GM21529 (cell line): Measurements from ENCODE around the gene PCDHA1.

Experiments used
- ATAC-seq: cut with Tn5 transposase; IDR thresholded peaks from one replicate; pipeline ENCODE4 v1.9.1; 2021; ENCODE audit not compliant: unreplicated experiment

Gene PCDHA1

GRCh38 chr5:141040093-141040770 is 254.3 kb downstream of the PCDHA1 start:
- ATAC-seq: no peak

GRCh38 chr5:141040771-141041426 is 255.0 kb downstream of the PCDHA1 start:
- ATAC-seq: peak; percentile 77

- no peak for ATAC-seq
Observed at GRCh38 chr5:141041427-141041785, 255.5 kb downstream of the PCDHA1 start.

- ATAC-seq: no peak
Observed at GRCh38 chr5:141042555-141042954, 256.6 kb downstream of the PCDHA1 start.

- ATAC-seq: no peak
Observed at GRCh38 chr5:141050622-141051520, 264.9 kb downstream of the PCDHA1 start, which contains the start of gene PCDHB1. Gene PCDHB1, plus strand, starts transcription at chr5:141051374. Its CDS starts 97 bp downstream, at chr5:141051471.

- ATAC-seq: no peak
Observed at GRCh38 chr5:141051521-141051866, 265.6 kb downstream of the PCDHA1 start.
